Vagina (tissue), 2 donors: ENCODE measurements around the gene SLIT2.

Experiments used
- POLR2A ChIP-seq, 2 donors: fragments of 450-650 bp; IDR thresholded peaks; one replicate each; pipeline ENCODE4 v1.6.1; 2017; ENCODE audit warnings: antibody characterized with exemption in 2 of 2, mild to moderate bottlenecking in 2 of 2, moderate library complexity in 2 of 2
- POLR2AphosphoS5 ChIP-seq, 2 donors: sonication (generic); formaldehyde crosslinking; IDR thresholded peaks; one replicate each; pipeline ENCODE4 v1.9.0; 2017; ENCODE audit warnings: antibody characterized with exemption in 2 of 2, mild to moderate bottlenecking in 2 of 2, low read depth in 1 of 2; ENCODE audit not compliant: insufficient read depth in 1 of 2
- TF ChIP-seq, protein P1 (sequence below), 3 experiments: fragments of 450-650 bp in 2 of 3; fragments of 200-600 bp in 1 of 3; sonication (generic) in 1 of 3; IDR thresholded peaks; one replicate each; pipeline ENCODE4 v1.5.1; 2017 to 2019; ENCODE audit warnings: antibody characterized with exemption in 3 of 3, mild to moderate bottlenecking in 2 of 3, moderate library complexity in 2 of 3

DNA sequence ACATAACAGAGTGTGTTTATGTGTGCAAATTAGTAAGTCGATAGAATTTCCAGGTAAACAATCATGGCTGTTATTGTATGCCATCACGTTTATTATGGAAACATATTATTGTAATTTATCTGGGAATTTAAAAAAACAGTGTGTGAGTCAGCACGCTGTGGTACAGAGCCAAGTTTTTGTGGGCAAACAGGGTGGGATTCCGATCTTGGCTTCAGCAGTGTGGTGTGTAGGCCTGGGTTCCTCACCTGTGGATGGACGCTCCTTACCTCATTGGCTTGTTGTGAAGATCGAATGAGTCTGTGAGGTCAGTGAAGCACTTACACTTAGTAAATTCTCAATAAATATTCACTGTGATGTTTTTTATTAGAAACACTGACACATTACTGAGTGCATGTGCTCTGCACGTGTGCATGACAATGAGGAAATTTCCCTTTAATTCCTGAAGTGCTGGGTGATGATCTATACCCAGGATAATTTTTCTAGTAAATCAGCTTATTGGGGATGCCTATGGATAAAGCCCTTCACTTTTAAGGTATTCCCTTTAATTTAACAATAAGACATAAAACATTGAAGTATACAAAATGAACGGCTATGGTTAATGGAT is 36.4 kb downstream of the SLIT2 start:
- TF ChIP-seq POLR2AphosphoS5 (IDR thresholded peaks at IDR 0.05; ENCODE audit: insufficient read depth in 1 of 2, low read depth in 1 of 2) (no peak), POLR2A (IDR thresholded peaks at IDR 0.05) (no peak)
- TF ChIP-seq, protein P1, sequence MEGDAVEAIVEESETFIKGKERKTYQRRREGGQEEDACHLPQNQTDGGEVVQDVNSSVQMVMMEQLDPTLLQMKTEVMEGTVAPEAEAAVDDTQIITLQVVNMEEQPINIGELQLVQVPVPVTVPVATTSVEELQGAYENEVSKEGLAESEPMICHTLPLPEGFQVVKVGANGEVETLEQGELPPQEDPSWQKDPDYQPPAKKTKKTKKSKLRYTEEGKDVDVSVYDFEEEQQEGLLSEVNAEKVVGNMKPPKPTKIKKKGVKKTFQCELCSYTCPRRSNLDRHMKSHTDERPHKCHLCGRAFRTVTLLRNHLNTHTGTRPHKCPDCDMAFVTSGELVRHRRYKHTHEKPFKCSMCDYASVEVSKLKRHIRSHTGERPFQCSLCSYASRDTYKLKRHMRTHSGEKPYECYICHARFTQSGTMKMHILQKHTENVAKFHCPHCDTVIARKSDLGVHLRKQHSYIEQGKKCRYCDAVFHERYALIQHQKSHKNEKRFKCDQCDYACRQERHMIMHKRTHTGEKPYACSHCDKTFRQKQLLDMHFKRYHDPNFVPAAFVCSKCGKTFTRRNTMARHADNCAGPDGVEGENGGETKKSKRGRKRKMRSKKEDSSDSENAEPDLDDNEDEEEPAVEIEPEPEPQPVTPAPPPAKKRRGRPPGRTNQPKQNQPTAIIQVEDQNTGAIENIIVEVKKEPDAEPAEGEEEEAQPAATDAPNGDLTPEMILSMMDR (IDR thresholded peaks at IDR 0.05) = no peak
